Thymus (tissue), 11 donors: Measurements from ENCODE around the gene MELK. TPM values are rescaled to one million over a fixed set of nuclear protein-coding genes. Genes with fewer than 3 reads are reported as not detected.

Experiments
- DNase-seq, 9 donors: peaks; one replicate each; pipeline ENCODE4 v3.0.0-alpha.2; 2013; ENCODE audit warnings: low spot score in 9 of 9, low read depth in 6 of 9, missing footprints in 1 of 9
- H3K27ac ChIP-seq, 2 donors: one replicate each; pipeline ENCODE4 v1.5.1; 2013; ENCODE audit warnings: control low read depth in 1 of 2, low read depth in 1 of 2, low read length in 1 of 2, mild to moderate bottlenecking in 1 of 2, moderate library complexity in 1 of 2
- H3K27me3 ChIP-seq, 2 donors: one replicate each; pipeline ENCODE4 v1.5.1; 2013; ENCODE audit warnings: low read length in 1 of 2; ENCODE audit not compliant: control insufficient read depth in 2 of 2, insufficient read depth in 1 of 2
- H3K36me3 ChIP-seq, 2 donors: one replicate each; pipeline ENCODE4 v1.5.1; 2013; ENCODE audit warnings: low read length in 1 of 2, mild to moderate bottlenecking in 1 of 2, moderate library complexity in 1 of 2; ENCODE audit not compliant: control insufficient read depth in 2 of 2, insufficient read depth in 2 of 2
- H3K4me1 ChIP-seq, 2 donors: one replicate each; pipeline ENCODE4 v1.5.1; 2013; ENCODE audit warnings: low read length in 2 of 2; ENCODE audit not compliant: control insufficient read depth in 2 of 2, insufficient read depth in 2 of 2
- H3K4me3 ChIP-seq, 2 donors: one replicate each; pipeline ENCODE4 v1.5.1; 2013; ENCODE audit warnings: low read length in 2 of 2, control low read depth in 1 of 2, mild to moderate bottlenecking in 1 of 2
- H3K9me3 ChIP-seq, 2 donors: one replicate each; pipeline ENCODE4 v1.5.1; 2013; ENCODE audit warnings: low read length in 1 of 2, mild to moderate bottlenecking in 1 of 2; ENCODE audit not compliant: control insufficient read depth in 2 of 2, insufficient read depth in 1 of 2
- WGBS: extraction: QIAGEN DNeasy Blood & Tissue Kit; methylation state at CpG from one replicate; pipeline ENCODE4 v1.1.7; 2013; 5-methylcytosine and 5-hydroxymethylcytosine counted together
- polyA plus RNA-seq: library from polyadenylated mRNA; stranded (reverse); fragments of 200-250 nt; gene quantifications from one replicate; pipeline ENCODE4 v1.2.3, GENCODE V29; 2013
- total RNA-seq: library from RNA; stranded (reverse); fragments of 120-200 nt; gene quantifications from one replicate; pipeline ENCODE4 v1.2.4, GENCODE V29; 2013
- donor health status: healthy.

The MELK gene
- total and polyA plus RNA-seq, 2 donors = 3.4 to 26.5 TPM

DNA sequence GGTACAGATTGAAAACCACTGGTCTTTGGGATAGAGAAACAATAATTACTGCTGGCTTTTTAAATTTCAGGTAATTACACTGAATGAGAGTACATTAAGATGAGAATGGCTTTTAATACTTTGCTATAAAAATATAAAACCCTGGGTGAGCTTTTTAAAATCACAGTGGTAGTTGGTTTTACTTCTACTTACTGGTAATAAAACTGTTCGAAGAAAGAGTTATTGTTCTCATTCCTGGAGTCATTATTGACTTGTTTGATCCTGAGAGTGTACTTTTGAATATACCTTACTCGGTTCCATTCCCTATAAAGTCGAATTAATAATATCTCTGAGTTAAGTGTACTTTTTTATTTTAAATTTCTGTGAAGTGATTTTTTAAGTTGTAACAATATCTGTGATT is 21.5 kb downstream of the MELK start:
- no peak for DNase-seq
- no peak overlapping the region for H3K4me3 ChIP-seq
- no peaks in the 10 kb centered on the region for H3K4me1 ChIP-seq
- 98% methylated on average over 3 of the region's 3 CpGs for WGBS
- H3K27me3 ChIP-seq = no peaks in the 10 kb centered on the region
- H3K36me3 ChIP-seq = peaks cover 34 to 65% of the 10 kb centered on the region in 2 donors
- no peak overlapping the region for H3K27ac ChIP-seq
- H3K9me3 ChIP-seq = no peaks in the 10 kb centered on the region

DNA sequence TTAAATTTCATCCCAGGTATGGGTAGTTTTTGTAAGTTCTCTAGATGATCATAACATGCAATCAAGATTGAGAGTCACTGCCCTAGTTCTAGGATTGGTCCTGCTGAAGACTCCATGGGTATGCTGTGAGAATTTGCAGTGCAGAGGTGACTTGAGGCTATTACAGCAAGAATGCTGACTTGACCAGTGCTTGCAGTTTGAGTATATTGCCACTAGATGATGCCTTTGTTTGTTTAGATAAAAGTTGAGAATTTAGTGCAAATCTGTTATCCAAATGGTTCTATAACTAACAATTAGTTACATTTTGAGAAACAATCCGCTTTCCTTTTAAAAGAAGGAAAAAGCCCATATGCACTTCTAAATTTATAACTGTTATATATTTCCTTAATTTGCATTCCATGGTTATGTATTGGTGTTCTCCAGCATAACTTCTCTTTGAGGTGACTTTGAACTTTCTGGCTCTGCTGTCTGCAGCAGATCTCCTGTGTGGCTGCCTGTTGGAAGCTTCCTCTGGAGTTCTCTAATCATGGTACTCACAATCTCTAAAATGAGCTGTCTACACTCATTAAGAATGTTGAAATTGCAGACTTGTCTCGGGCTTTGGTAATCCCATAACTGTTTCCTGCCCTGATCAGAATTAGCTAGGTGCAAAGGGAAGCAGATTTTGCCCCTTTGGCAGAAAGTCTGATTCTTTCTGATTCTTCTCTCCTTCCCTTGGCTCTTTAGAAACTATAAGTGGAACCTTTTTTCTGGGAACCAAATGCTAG is 24.9 kb downstream of the MELK start:
- H3K4me3 ChIP-seq = no peak overlapping the region
- no peaks in the 10 kb centered on the region for H3K27me3 ChIP-seq
- peaks cover 26 to 52% of the 10 kb centered on the region in 2 donors for H3K36me3 ChIP-seq
- H3K4me1 ChIP-seq = no peaks in the 10 kb centered on the region
- no peak for DNase-seq
- H3K9me3 ChIP-seq = no peaks in the 10 kb centered on the region
- WGBS = 97% methylated on average over 2 of the region's 2 CpGs
- no peak overlapping the region for H3K27ac ChIP-seq

DNA sequence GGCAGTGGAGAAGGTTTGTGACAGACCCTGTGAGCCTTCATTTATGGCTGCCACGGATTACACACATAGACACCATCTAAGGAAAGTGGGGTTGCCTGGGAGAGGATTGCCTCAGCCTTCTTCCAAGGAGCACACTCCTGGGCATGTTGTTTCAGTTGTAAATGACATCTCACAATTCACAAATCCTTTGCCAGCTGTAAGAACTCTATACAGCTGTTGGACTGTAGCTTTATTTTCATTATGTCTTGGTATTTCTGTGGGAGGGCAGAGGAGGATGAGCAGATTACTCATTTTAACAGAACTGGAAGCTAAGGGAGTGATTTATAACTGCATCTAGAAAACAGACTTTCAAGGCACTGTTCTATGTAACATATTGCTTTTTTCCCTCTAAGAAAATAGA is 25.6 kb downstream of the MELK start:
- DNase-seq = no peak
- no peak overlapping the region for H3K27ac ChIP-seq
- H3K4me1 ChIP-seq = no peaks in the 10 kb centered on the region
- WGBS = 98% methylated on average over 1 of the region's 1 CpG
- no peak overlapping the region for H3K4me3 ChIP-seq
- H3K27me3 ChIP-seq = no peaks in the 10 kb centered on the region
- H3K36me3 ChIP-seq = peaks cover 26 to 55% of the 10 kb centered on the region in 2 donors
- H3K9me3 ChIP-seq = no peaks in the 10 kb centered on the region

DNA sequence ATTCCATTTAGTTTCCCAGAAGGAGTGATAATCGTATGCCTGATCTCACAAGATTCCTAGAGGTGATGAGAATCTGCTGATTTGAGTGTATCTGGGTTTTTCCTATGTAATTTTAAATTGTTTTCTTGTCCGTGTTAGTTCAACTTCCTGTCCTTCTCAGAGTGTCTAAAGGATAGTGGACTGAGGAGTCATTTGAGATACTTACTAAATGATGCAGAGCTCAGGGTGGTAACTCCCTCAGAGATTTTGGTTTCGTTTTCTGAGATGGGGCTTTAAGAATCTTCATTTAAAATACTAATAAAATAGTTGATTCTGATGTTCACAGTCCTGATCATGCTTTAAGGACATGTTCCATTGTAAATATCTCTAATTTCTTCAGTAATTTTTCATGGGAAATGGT is 30.3 kb downstream of the MELK start:
- Histone ChIP-seq H3K27ac (peak overlapping the region in 1 of 2 donors; percentile 34), H3K4me1 (no peaks in the 10 kb centered on the region), H3K36me3 (peaks cover 22 to 48% of the 10 kb centered on the region in 2 donors), H3K4me3 (no peak overlapping the region), H3K9me3 (no peaks in the 10 kb centered on the region), H3K27me3 (no peaks in the 10 kb centered on the region)
- 88% methylated on average over 3 of the region's 3 CpGs for WGBS
- no peak for DNase-seq

- WGBS = 97% methylated on average over 2 of the region's 2 CpGs
Measured at GRCh38 chr9:36609306-36609705, 36.6 kb downstream of the MELK start.

DNA sequence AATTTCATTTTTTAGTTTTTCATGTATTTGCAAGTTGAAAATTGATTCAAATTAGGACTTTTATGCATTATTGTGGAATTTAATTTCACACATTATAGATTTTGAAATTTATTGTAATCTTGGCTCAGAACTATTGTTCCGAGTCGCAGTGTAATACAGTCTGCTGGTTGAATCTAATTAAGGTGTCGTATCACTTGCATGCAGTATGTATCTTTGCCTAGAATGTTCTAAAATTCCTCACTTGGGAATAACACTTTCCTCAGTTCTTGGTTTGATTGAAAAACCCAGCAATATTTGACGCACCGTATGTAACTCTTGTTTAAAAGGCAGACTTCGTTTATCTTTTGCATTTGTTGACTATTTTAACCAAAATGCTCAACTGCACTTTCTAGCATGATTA is 49.4 kb downstream of the MELK start:
- Histone ChIP-seq H3K27ac (no peak overlapping the region), H3K4me1 (no peaks in the 10 kb centered on the region), H3K36me3 (peaks cover 10 to 19% of the 10 kb centered on the region in 2 donors), H3K4me3 (no peak overlapping the region), H3K9me3 (no peaks in the 10 kb centered on the region), H3K27me3 (no peaks in the 10 kb centered on the region)
- 97% methylated on average over 6 of the region's 6 CpGs for WGBS
- no peak for DNase-seq

More at GRCh38 chr9:36609306-36609705, 36.6 kb downstream of the MELK start:
- Histone ChIP-seq H3K27ac (no peak overlapping the region), H3K27me3 (no peaks in the 10 kb centered on the region), H3K4me3 (no peak overlapping the region), H3K9me3 (no peaks in the 10 kb centered on the region), H3K4me1 (no peaks in the 10 kb centered on the region), H3K36me3 (peaks cover 17 to 39% of the 10 kb centered on the region in 2 donors)
- no peak for DNase-seq

DNA sequence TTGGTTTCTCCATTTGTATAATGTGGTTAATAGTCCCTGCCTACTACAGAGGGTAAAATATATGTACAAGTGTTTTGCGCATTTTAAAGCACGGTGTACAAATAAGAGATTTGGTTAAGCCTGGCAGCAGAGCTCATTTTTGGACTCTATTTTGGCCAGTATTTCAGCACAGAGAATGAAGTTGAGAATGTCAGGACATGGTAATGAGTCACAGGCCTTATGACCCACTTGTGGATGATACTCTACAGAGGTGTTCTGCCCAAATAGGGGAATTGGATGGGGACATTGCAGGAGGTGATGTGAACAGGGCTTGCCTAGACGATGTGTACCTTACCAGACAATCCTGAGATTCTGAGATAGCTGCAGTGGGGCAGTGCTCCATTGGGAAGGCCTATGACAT is 50.6 kb downstream of the MELK start:
- DNase-seq = no peak
- Histone ChIP-seq H3K36me3 (peaks cover 15 to 21% of the 10 kb centered on the region in 2 donors), H3K4me3 (no peak overlapping the region), H3K27me3 (no peaks in the 10 kb centered on the region), H3K9me3 (no peaks in the 10 kb centered on the region), H3K4me1 (no peaks in the 10 kb centered on the region), H3K27ac (no peak overlapping the region)
- WGBS = 100% methylated on average over 3 of the region's 3 CpGs

DNA sequence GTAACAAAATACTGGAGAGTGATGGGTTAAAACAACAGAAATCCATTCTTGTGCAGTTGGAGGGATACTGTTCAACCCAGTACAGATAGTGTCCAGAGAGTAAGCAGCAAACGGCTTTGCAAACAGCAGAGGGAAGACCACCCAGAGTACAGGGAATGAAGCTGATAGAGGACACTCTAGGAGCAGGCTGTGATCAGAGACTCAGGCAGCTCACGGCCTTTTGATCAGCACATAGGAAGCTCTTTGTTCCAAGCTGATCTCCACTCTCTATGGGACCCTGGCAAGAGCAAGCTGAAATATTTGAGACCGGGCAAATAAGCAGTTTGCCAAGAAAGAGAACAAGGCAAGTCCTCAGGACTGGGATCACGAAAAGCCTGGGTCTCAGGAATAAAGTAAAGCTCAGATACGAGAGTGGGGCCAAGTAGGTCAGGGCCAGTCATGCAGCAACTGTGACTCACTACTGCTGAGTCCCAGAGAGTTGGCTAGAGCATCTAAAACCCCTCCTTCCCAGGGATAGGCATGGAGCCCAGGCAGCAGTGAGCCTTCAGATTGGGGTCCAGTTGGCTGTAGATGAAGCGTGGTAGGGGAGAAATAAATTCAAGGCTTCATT is 52.4 kb downstream of the MELK start:
- Histone ChIP-seq H3K4me3 (no peak overlapping the region), H3K27ac (no peak overlapping the region), H3K9me3 (no peaks in the 10 kb centered on the region), H3K4me1 (no peaks in the 10 kb centered on the region), H3K27me3 (no peaks in the 10 kb centered on the region), H3K36me3 (peaks cover 13 to 15% of the 10 kb centered on the region in 2 donors)
- no peak for DNase-seq
- WGBS = 96% methylated on average over 6 of the region's 6 CpGs

DNA sequence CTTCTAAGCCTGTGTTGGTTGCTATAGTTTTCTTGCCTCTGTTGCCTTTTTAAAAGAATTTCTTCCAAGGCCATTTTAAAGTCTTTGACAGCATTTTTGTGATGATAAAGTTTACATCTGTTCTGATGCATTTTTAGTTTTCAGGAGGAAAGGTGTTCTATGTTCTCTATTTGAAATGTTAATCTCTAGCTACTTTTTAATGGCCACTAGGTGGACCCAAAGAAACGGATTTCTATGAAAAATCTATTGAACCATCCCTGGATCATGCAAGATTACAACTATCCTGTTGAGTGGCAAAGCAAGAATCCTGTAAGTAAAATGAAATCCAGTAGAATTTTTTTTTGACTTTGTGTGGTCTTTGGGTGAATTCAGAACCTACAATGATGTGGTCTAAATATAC is 60.2 kb downstream of the MELK start:
- no peaks in the 10 kb centered on the region for H3K27me3 ChIP-seq
- H3K4me1 ChIP-seq = no peaks in the 10 kb centered on the region
- WGBS = 22% methylated on average over 1 of the region's 1 CpG
- no peaks in the 10 kb centered on the region for H3K9me3 ChIP-seq
- peak in 1 of 9 donors; percentile 12 for DNase-seq
- H3K4me3 ChIP-seq = no peak overlapping the region
- peaks cover 13 to 43% of the 10 kb centered on the region in 2 donors for H3K36me3 ChIP-seq
- H3K27ac ChIP-seq = no peak overlapping the region
